Adipocyte (in vitro differentiated cells): ENCODE data around the gene SPON2.

Experiments used
- DNase-seq: peaks from one replicate; pipeline ENCODE4 v3.0.0-alpha.2; 2015; ENCODE audit warnings: low read depth
- H3K27me3 ChIP-seq: replicated peaks from 2 replicates; pipeline ENCODE4 v1.7.0; 2013; ENCODE audit warnings: mild to moderate bottlenecking, low read length, moderate library complexity; ENCODE audit not compliant: control insufficient read depth, insufficient read depth
- H3K36me3 ChIP-seq: 2 replicates; pipeline ENCODE4 v1.7.0; 2013; ENCODE audit warnings: low read length, mild to moderate bottlenecking, moderate library complexity; ENCODE audit not compliant: control insufficient read depth, insufficient read depth, severe bottlenecking
- H3K4me1 ChIP-seq: 2 replicates; pipeline ENCODE4 v1.7.0; 2013; ENCODE audit warnings: mild to moderate bottlenecking, low read length, moderate library complexity; ENCODE audit not compliant: control insufficient read depth, insufficient read depth
- H3K4me3 ChIP-seq: 2 replicates; pipeline ENCODE4 v1.7.0; 2013; ENCODE audit warnings: mild to moderate bottlenecking, low read length, moderate library complexity
- H3K9ac ChIP-seq: 2 replicates; pipeline ENCODE4 v1.7.0; 2013; ENCODE audit warnings: mild to moderate bottlenecking, low read length, moderate library complexity
- H3K9me3 ChIP-seq: 2 replicates; pipeline ENCODE4 v1.7.0; 2013; ENCODE audit warnings: mild to moderate bottlenecking, low read length, moderate library complexity; ENCODE audit not compliant: control insufficient read depth

Gene SPON2

GRCh38 chr4:1154523-1155182, 17.7 kb downstream of the SPON2 start:
- Histone ChIP-seq H3K9ac (no peak overlapping the region), H3K36me3 (no peaks in the 10 kb centered on the region), H3K4me1 (peaks cover 12% of the 10 kb centered on the region), H3K27me3 (peaks cover 5% of the 10 kb centered on the region), H3K9me3 (peaks cover 19% of the 10 kb centered on the region), H3K4me3 (no peak overlapping the region)
- no peak for DNase-seq

- H3K27me3 ChIP-seq, result peaks cover 5% of the 10 kb centered on the region
- H3K4me1 ChIP-seq, result peaks cover 12% of the 10 kb centered on the region
- H3K4me3 ChIP-seq, result no peak overlapping the region
- no peaks in the 10 kb centered on the region for H3K36me3 ChIP-seq
- H3K9me3 ChIP-seq, result peaks cover 19% of the 10 kb centered on the region
- no peak overlapping the region for H3K9ac ChIP-seq
- DNase-seq, result no peak
Measured at GRCh38 chr4:1154126-1154522, 18.3 kb downstream of the SPON2 start.

GRCh38 chr4:1153567-1154090, 18.8 kb downstream of the SPON2 start:
- no peaks in the 10 kb centered on the region for H3K36me3 ChIP-seq

GRCh38 chr4:1152290-1152689, 20.1 kb downstream of the SPON2 start:
- no peaks in the 10 kb centered on the region for H3K36me3 ChIP-seq
- no peak overlapping the region for H3K4me3 ChIP-seq
- DNase-seq, result no peak
- H3K9me3 ChIP-seq, result peaks cover 6% of the 10 kb centered on the region
- no peak overlapping the region for H3K9ac ChIP-seq
- peaks cover 12% of the 10 kb centered on the region for H3K4me1 ChIP-seq
- peaks cover 5% of the 10 kb centered on the region for H3K27me3 ChIP-seq

More at GRCh38 chr4:1153567-1154090, 18.8 kb downstream of the SPON2 start:
- peaks cover 5% of the 10 kb centered on the region for H3K27me3 ChIP-seq
- H3K9ac ChIP-seq, result no peak overlapping the region
- H3K9me3 ChIP-seq, result peaks cover 18% of the 10 kb centered on the region
- peaks cover 12% of the 10 kb centered on the region for H3K4me1 ChIP-seq
- no peak for DNase-seq
- no peak overlapping the region for H3K4me3 ChIP-seq

- no peak for DNase-seq
- no peak overlapping the region for H3K9ac ChIP-seq
- H3K4me1 ChIP-seq, result peaks cover 12% of the 10 kb centered on the region
- H3K27me3 ChIP-seq, result peaks cover 5% of the 10 kb centered on the region
- peaks cover 6% of the 10 kb centered on the region for H3K9me3 ChIP-seq
- no peak overlapping the region for H3K4me3 ChIP-seq
- H3K36me3 ChIP-seq, result no peaks in the 10 kb centered on the region
Measured at GRCh38 chr4:1151541-1151940, 20.8 kb downstream of the SPON2 start.

GRCh38 chr4:1150875-1151274, 21.5 kb downstream of the SPON2 start:
- Histone ChIP-seq H3K4me3 (no peak overlapping the region), H3K36me3 (no peaks in the 10 kb centered on the region), H3K9me3 (peaks cover 6% of the 10 kb centered on the region), H3K9ac (no peak overlapping the region), H3K27me3 (peaks cover 5% of the 10 kb centered on the region), H3K4me1 (peaks cover 12% of the 10 kb centered on the region)
- no peak for DNase-seq

- Histone ChIP-seq H3K9ac (no peak overlapping the region), H3K4me1 (peaks cover 5% of the 10 kb centered on the region), H3K36me3 (no peaks in the 10 kb centered on the region), H3K4me3 (no peak overlapping the region), H3K27me3 (no peaks in the 10 kb centered on the region), H3K9me3 (no peaks in the 10 kb centered on the region)
- no peak for DNase-seq
Measured at GRCh38 chr4:1139860-1140259, 32.5 kb downstream of the SPON2 start.

GRCh38 chr4:1137850-1138249, 34.5 kb downstream of the SPON2 start:
- H3K4me3 ChIP-seq, result peak overlapping the region; percentile 67
- no peaks in the 10 kb centered on the region for H3K9me3 ChIP-seq
- H3K9ac ChIP-seq, result no peak overlapping the region
- peaks cover 5% of the 10 kb centered on the region for H3K4me1 ChIP-seq
- no peaks in the 10 kb centered on the region for H3K27me3 ChIP-seq
- H3K36me3 ChIP-seq, result no peaks in the 10 kb centered on the region
- no peak for DNase-seq

GRCh38 chr4:1137063-1137776, 35.2 kb downstream of the SPON2 start:
- Histone ChIP-seq H3K4me3 (peak overlapping the region; percentile 67), H3K27me3 (no peaks in the 10 kb centered on the region), H3K4me1 (peaks cover 5% of the 10 kb centered on the region), H3K9me3 (no peaks in the 10 kb centered on the region), H3K9ac (no peak overlapping the region), H3K36me3 (no peaks in the 10 kb centered on the region)
- no peak for DNase-seq

GRCh38 chr4:1136048-1136447, 36.3 kb downstream of the SPON2 start:
- DNase-seq, result no peak
- no peak overlapping the region for H3K4me3 ChIP-seq
- H3K9me3 ChIP-seq, result no peaks in the 10 kb centered on the region
- no peak overlapping the region for H3K9ac ChIP-seq
- H3K36me3 ChIP-seq, result no peaks in the 10 kb centered on the region
- H3K27me3 ChIP-seq, result no peaks in the 10 kb centered on the region
- H3K4me1 ChIP-seq, result peaks cover 5% of the 10 kb centered on the region

- Histone ChIP-seq H3K27me3 (no peaks in the 10 kb centered on the region), H3K4me1 (peaks cover 4% of the 10 kb centered on the region), H3K4me3 (no peak overlapping the region), H3K9me3 (no peaks in the 10 kb centered on the region), H3K36me3 (no peaks in the 10 kb centered on the region), H3K9ac (no peak overlapping the region)
- no peak for DNase-seq
Measured at GRCh38 chr4:1133033-1133432, 39.4 kb downstream of the SPON2 start.
